Upper lobe of left lung (tissue), 6 donors: Measurements from ENCODE around the gene LONP2. TPM values are rescaled to one million over a fixed set of nuclear protein-coding genes. Genes with fewer than 3 reads are reported as not detected.

ENCODE experiments used
- ATAC-seq, 2 donors: fragments of 200-7000 bp; cut with Tn5 transposase; one replicate each; pipeline ENCODE4 v1.9.1; 2022; ENCODE audit warnings: mild to moderate bottlenecking in 2 of 2, moderate library complexity in 2 of 2; ENCODE audit not compliant: low FRiP score in 2 of 2
- DNase-seq, 2 donors: peaks; one replicate each; pipeline ENCODE4 v3.0.0-alpha.2; 2019 to 2020
- H3K27ac ChIP-seq, 4 donors: fragments of 200-600 bp; sonication (generic); one replicate each; pipeline ENCODE4 v1.5.1; 2016 to 2019
- H3K27me3 ChIP-seq, 4 donors: fragments of 200-600 bp; sonication (generic); one replicate each; pipeline ENCODE4 v1.5.1; 2017 to 2019
- H3K36me3 ChIP-seq, 4 donors: fragments of 200-600 bp; sonication (generic); one replicate each; pipeline ENCODE4 v1.5.1; 2016 to 2019
- H3K4me1 ChIP-seq, 4 donors: fragments of 200-600 bp; sonication (generic); one replicate each; pipeline ENCODE4 v1.5.1; 2018 to 2019
- H3K4me3 ChIP-seq, 4 donors: fragments of 200-600 bp; sonication (generic); one replicate each; pipeline ENCODE4 v1.5.1; 2017 to 2019; ENCODE audit warnings: mild to moderate bottlenecking in 2 of 4, moderate library complexity in 1 of 4
- H3K9me3 ChIP-seq, 4 donors: fragments of 200-600 bp; sonication (generic); one replicate each; pipeline ENCODE4 v1.5.1; 2018 to 2019
- CTCF ChIP-seq, 6 experiments: fragments of 450-650 bp in 4 of 6; fragments of 200-600 bp in 2 of 6; sonication (generic) in 2 of 6; IDR thresholded peaks; one replicate each; pipeline ENCODE4 v1.5.1; 2016 to 2019; ENCODE audit warnings: antibody characterized with exemption in 6 of 6
- EP300 ChIP-seq, 4 donors: sonication (generic); formaldehyde crosslinking; IDR thresholded peaks; one replicate each; pipeline ENCODE4 v1.5.1; 2017; ENCODE audit warnings: antibody characterized with exemption in 4 of 4, control low read depth in 2 of 4
- POLR2A ChIP-seq, 4 donors: fragments of 450-650 bp; IDR thresholded peaks; one replicate each; pipeline ENCODE4 v1.5.1; 2016 to 2017; ENCODE audit warnings: antibody characterized with exemption in 4 of 4, mild to moderate bottlenecking in 2 of 4
- POLR2AphosphoS5 ChIP-seq, 2 donors: sonication (generic); formaldehyde crosslinking; IDR thresholded peaks; one replicate each; pipeline ENCODE4 v1.5.1; 2017; ENCODE audit warnings: antibody characterized with exemption in 2 of 2
- WGBS, 2 donors: methylation state at CpG; one replicate each; pipeline ENCODE4 v1.1.5; 2017 to 2018; 5-methylcytosine and 5-hydroxymethylcytosine counted together
- total RNA-seq, 6 donors: library from RNA; depleted of rRNA in 4 of 6; stranded (reverse); fragments of >200 nt in 4 of 6; gene quantifications; one replicate each; pipeline versions ENCODE4 v1.1.0 to v1.2.1, GENCODE V29; 2016 to 2021
- donor health status: DM: no; HTN: no; CAD: no; lungs with moderate emphysema.
- donor health status: DM: no; HTN: yes; CAD: no; lungs with severe emphysema.

Gene LONP2
- total RNA-seq, 6 donors from 2014 or later: 47.9 to 104 (median 57.8) TPM

GRCh38 chr16:48261569-48261968 is 17.5 kb downstream of the LONP2 start:
- no peak for DNase-seq
- ATAC-seq: no peak
- TF ChIP-seq CTCF (IDR thresholded peaks at IDR 0.05) (no peak), POLR2AphosphoS5 (IDR thresholded peaks at IDR 0.05) (no peak), EP300 (IDR thresholded peaks at IDR 0.05) (no peak), POLR2A (IDR thresholded peaks at IDR 0.05) (no peak)
- H3K36me3 ChIP-seq: peaks cover 23 to 85% (median 37%) of the 10 kb centered on the region in 4 donors
- H3K4me3 ChIP-seq: no peak overlapping the region
- WGBS, 2 donors: 91 to 94% methylated on average over 1 of the region's 1 CpG
- no peaks in the 10 kb centered on the region for H3K9me3 ChIP-seq
- H3K27ac ChIP-seq: no peak overlapping the region
- H3K4me1 ChIP-seq: no peaks in the 10 kb centered on the region
- H3K27me3 ChIP-seq: no peaks in the 10 kb centered on the region

- Histone ChIP-seq H3K9me3 (no peaks in the 10 kb centered on the region), H3K4me1 (no peaks in the 10 kb centered on the region), H3K4me3 (no peak overlapping the region), H3K27me3 (no peaks in the 10 kb centered on the region), H3K27ac (no peak overlapping the region), H3K36me3 (peaks cover 23 to 83% (median 34%) of the 10 kb centered on the region in 4 donors)
- no peak for TF ChIP-seq POLR2A (IDR thresholded peaks at IDR 0.05)
- TF ChIP-seq EP300 (IDR thresholded peaks at IDR 0.05): no peak
- TF ChIP-seq CTCF (IDR thresholded peaks at IDR 0.05): no peak
- no peak for TF ChIP-seq POLR2AphosphoS5 (IDR thresholded peaks at IDR 0.05)
- ATAC-seq: no peak
- no peak for DNase-seq
- 92 to 99% methylated on average over 2 of the region's 2 CpGs for WGBS, 2 donors
These were observed 18.5 kb downstream of the LONP2 start for GRCh38 chr16:48262631-48263030.

- DNase-seq: no peak
- H3K36me3 ChIP-seq: peaks cover 0 to 37% (median 12%) of the 10 kb centered on the region in 4 donors
- TF ChIP-seq CTCF (IDR thresholded peaks at IDR 0.05) (no peak), POLR2AphosphoS5 (IDR thresholded peaks at IDR 0.05) (no peak)
- ATAC-seq: no peak
- H3K27ac ChIP-seq: no peak overlapping the region
- no peaks in the 10 kb centered on the region for H3K27me3 ChIP-seq
- H3K4me3 ChIP-seq: no peak overlapping the region
- no peaks in the 10 kb centered on the region for H3K9me3 ChIP-seq
- H3K4me1 ChIP-seq: peaks cover 0 to 3% (median 0%) of the 10 kb centered on the region in 4 donors
These were observed 24.9 kb downstream of the LONP2 start for GRCh38 chr16:48269011-48269410.

- Histone ChIP-seq H3K27ac (no peak overlapping the region), H3K9me3 (no peaks in the 10 kb centered on the region), H3K27me3 (no peaks in the 10 kb centered on the region), H3K4me1 (peaks cover 0 to 5% (median 0%) of the 10 kb centered on the region in 4 donors), H3K4me3 (no peak overlapping the region), H3K36me3 (peaks cover 0 to 23% (median 10%) of the 10 kb centered on the region in 4 donors)
- WGBS, 2 donors: 69 to 83% methylated on average over 5 of the region's 5 CpGs
- ATAC-seq: no peak
- DNase-seq: no peak
- TF ChIP-seq POLR2AphosphoS5 (IDR thresholded peaks at IDR 0.05) (no peak), CTCF (IDR thresholded peaks at IDR 0.05) (no peak), EP300 (IDR thresholded peaks at IDR 0.05) (no peak), POLR2A (IDR thresholded peaks at IDR 0.05) (no peak)
These were observed 27.6 kb downstream of the LONP2 start for GRCh38 chr16:48271728-48272127.

- ATAC-seq: no peak
- WGBS, 2 donors: 68 to 73% methylated on average over 8 of the region's 8 CpGs
- Histone ChIP-seq H3K4me1 (peaks cover 0 to 5% (median 2%) of the 10 kb centered on the region in 4 donors), H3K27me3 (no peaks in the 10 kb centered on the region), H3K36me3 (peaks cover 0 to 18% (median 13%) of the 10 kb centered on the region in 4 donors), H3K9me3 (no peaks in the 10 kb centered on the region), H3K4me3 (peak overlapping the region in 1 of 4 donors; percentile 18), H3K27ac (peak overlapping the region; percentile 0 to 75 (median 42))
- DNase-seq: no peak
- TF ChIP-seq EP300 (IDR thresholded peaks at IDR 0.05): no peak
- TF ChIP-seq CTCF (IDR thresholded peaks at IDR 0.05): no peak
- no peak for TF ChIP-seq POLR2A (IDR thresholded peaks at IDR 0.05)
- TF ChIP-seq POLR2AphosphoS5 (IDR thresholded peaks at IDR 0.05): no peak
These were observed 28.8 kb downstream of the LONP2 start for GRCh38 chr16:48272837-48273421.
